Tibial nerve (tissue), 4 donors: Measurements from ENCODE around the gene ROR1. TPM values are rescaled to one million over a fixed set of nuclear protein-coding genes. Genes with fewer than 3 reads are reported as not detected.

Experiments used
- DNase-seq, 2 donors: peaks; one replicate each; pipeline ENCODE4 v3.0.0-alpha.2; 2019; ENCODE audit warnings: low spot score in 2 of 2
- H3K27ac ChIP-seq, 4 donors: fragments of 200-600 bp; sonication (generic) in 3 of 4; one replicate each; pipeline ENCODE4 v1.5.1; 2017 to 2019; ENCODE audit warnings: mild to moderate bottlenecking in 1 of 4
- H3K27me3 ChIP-seq, 2 donors: fragments of 200-600 bp; sonication (generic) in 1 of 2; one replicate each; pipeline versions ENCODE4 v1.5.1 to v1.6.0; 2017 to 2019
- H3K36me3 ChIP-seq, 3 donors: fragments of 200-600 bp; sonication (generic); one replicate each; pipeline ENCODE4 v1.5.1; 2018 to 2019
- H3K4me1 ChIP-seq, 4 donors: fragments of 200-600 bp; sonication (generic) in 3 of 4; one replicate each; pipeline ENCODE4 v1.5.1; 2017 to 2019
- H3K4me3 ChIP-seq, 4 donors: fragments of 200-600 bp; sonication (generic) in 3 of 4; one replicate each; pipeline ENCODE4 v1.5.1; 2017 to 2019; ENCODE audit warnings: mild to moderate bottlenecking in 1 of 4, moderate library complexity in 1 of 4
- H3K9me3 ChIP-seq, 4 donors: fragments of 200-600 bp; sonication (generic) in 3 of 4; one replicate each; pipeline ENCODE4 v1.5.1; 2017 to 2019
- CTCF ChIP-seq, 5 experiments: fragments of 200-600 bp in 3 of 5; fragments of 450-650 bp in 2 of 5; sonication (generic) in 3 of 5; IDR thresholded peaks; one replicate each; pipeline ENCODE4 v1.5.1; 2016 to 2019; ENCODE audit warnings: antibody characterized with exemption in 5 of 5, mild to moderate bottlenecking in 3 of 5, moderate library complexity in 2 of 5
- EP300 ChIP-seq, 2 donors: sonication (generic); formaldehyde crosslinking; IDR thresholded peaks; one replicate each; pipeline ENCODE4 v1.6.1; 2017; ENCODE audit warnings: antibody characterized with exemption in 2 of 2, mild to moderate bottlenecking in 1 of 2
- POLR2A ChIP-seq, 2 donors: fragments of 450-650 bp; IDR thresholded peaks; one replicate each; pipeline ENCODE4 v1.6.1; 2017; ENCODE audit warnings: antibody characterized with exemption in 2 of 2, mild to moderate bottlenecking in 2 of 2, moderate library complexity in 2 of 2
- WGBS, 2 donors: methylation state at CpG; one replicate each; pipeline ENCODE4 v1.1.5; 2018; 5-methylcytosine and 5-hydroxymethylcytosine counted together
- total RNA-seq, 4 donors: library from RNA; depleted of rRNA; stranded (reverse); fragments of >200 nt; gene quantifications; one replicate each; pipeline ENCODE4 v1.1.0, GENCODE V29; 2016

The ROR1 gene
- total RNA-seq, 4 donors from 2014 or later: 10.5 to 47.7 (median 43.7) TPM

GRCh38 chr1:63757334-63757733 lies 16.5 kb upstream of the ROR1 start:
- H3K27ac ChIP-seq: no peak overlapping the region
- peaks cover 0 to 4% (median 0%) of the 10 kb centered on the region in 4 donors for H3K4me1 ChIP-seq
- no peak for DNase-seq
- no peaks in the 10 kb centered on the region for H3K9me3 ChIP-seq
- H3K36me3 ChIP-seq: no peaks in the 10 kb centered on the region
- H3K4me3 ChIP-seq: no peak overlapping the region
- TF ChIP-seq EP300 (IDR thresholded peaks at IDR 0.05): no peak
- TF ChIP-seq POLR2A (IDR thresholded peaks at IDR 0.05): no peak
- TF ChIP-seq CTCF (IDR thresholded peaks at IDR 0.05): no peak
- no peaks in the 10 kb centered on the region for H3K27me3 ChIP-seq

GRCh38 chr1:63758791-63759190 lies 15.0 kb upstream of the ROR1 start:
- H3K9me3 ChIP-seq: no peaks in the 10 kb centered on the region
- WGBS, 2 donors: 84 to 91% methylated on average over 6 of the region's 6 CpGs
- H3K27ac ChIP-seq: no peak overlapping the region
- peaks cover 0 to 4% (median 0%) of the 10 kb centered on the region in 4 donors for H3K4me1 ChIP-seq
- TF ChIP-seq POLR2A (IDR thresholded peaks at IDR 0.05) (no peak), EP300 (IDR thresholded peaks at IDR 0.05) (no peak), CTCF (IDR thresholded peaks at IDR 0.05) (no peak)
- H3K27me3 ChIP-seq: no peaks in the 10 kb centered on the region
- DNase-seq: no peak
- H3K4me3 ChIP-seq: no peak overlapping the region
- H3K36me3 ChIP-seq: no peaks in the 10 kb centered on the region

- no peak for DNase-seq
- Histone ChIP-seq H3K9me3 (no peaks in the 10 kb centered on the region), H3K4me3 (no peak overlapping the region), H3K36me3 (no peaks in the 10 kb centered on the region), H3K4me1 (peaks cover 0 to 4% (median 0%) of the 10 kb centered on the region in 4 donors), H3K27me3 (no peaks in the 10 kb centered on the region), H3K27ac (no peak overlapping the region)
- TF ChIP-seq EP300 (IDR thresholded peaks at IDR 0.05): no peak
- TF ChIP-seq POLR2A (IDR thresholded peaks at IDR 0.05): no peak
- no peak for TF ChIP-seq CTCF (IDR thresholded peaks at IDR 0.05)
These were observed 14.0 kb upstream of the ROR1 start for GRCh38 chr1:63759778-63760177.

- Histone ChIP-seq H3K27me3 (no peaks in the 10 kb centered on the region), H3K36me3 (no peaks in the 10 kb centered on the region), H3K27ac (no peak overlapping the region), H3K9me3 (no peaks in the 10 kb centered on the region), H3K4me1 (peaks cover 0 to 15% (median 0%) of the 10 kb centered on the region in 4 donors), H3K4me3 (no peak overlapping the region)
- DNase-seq: no peak
- WGBS, 2 donors: 50 to 75% methylated on average over 1 of the region's 1 CpG
- TF ChIP-seq POLR2A (IDR thresholded peaks at IDR 0.05) (no peak), EP300 (IDR thresholded peaks at IDR 0.05) (no peak), CTCF (IDR thresholded peaks at IDR 0.05) (no peak)
These were observed 3.4 kb upstream of the ROR1 start for GRCh38 chr1:63770381-63770780.

- WGBS, 2 donors: 93 to 99% methylated on average over 3 of the region's 3 CpGs
- H3K9me3 ChIP-seq: no peaks in the 10 kb centered on the region
- no peak overlapping the region for H3K27ac ChIP-seq
These were observed 1.6 kb upstream of the ROR1 start for GRCh38 chr1:63772201-63772600.

More at GRCh38 chr1:63772201-63772600, 1.6 kb upstream of the ROR1 start:
- H3K4me3 ChIP-seq: no peak overlapping the region
- H3K27me3 ChIP-seq: no peaks in the 10 kb centered on the region
- no peak for TF ChIP-seq POLR2A (IDR thresholded peaks at IDR 0.05)
- no peak for TF ChIP-seq CTCF (IDR thresholded peaks at IDR 0.05)
- TF ChIP-seq EP300 (IDR thresholded peaks at IDR 0.05): no peak
- no peak for DNase-seq
- H3K4me1 ChIP-seq: peaks cover 0 to 26% (median 0%) of the 10 kb centered on the region in 4 donors
- no peaks in the 10 kb centered on the region for H3K36me3 ChIP-seq
